Nephron (organoid): ENCODE results near the gene HCN2.
A peak's percentile ranks its signal among the peaks of the same experiment; 100 is the strongest.

Source experiments
- H3K27ac Mint-ChIP-seq, 3 experiments: 2 replicates each; pipeline ENCODE4 v1.8.0; 2020; ENCODE audit warnings: mixed read lengths in 3 of 3, mild to moderate bottlenecking in 2 of 3, moderate library complexity in 1 of 3
- H3K27me3 Mint-ChIP-seq: 2 replicates; pipeline ENCODE4 v1.8.0; 2021; ENCODE audit warnings: low read depth, mild to moderate bottlenecking, moderate library complexity, mixed read lengths
- H3K36me3 Mint-ChIP-seq: 2 replicates; pipeline ENCODE4 v1.8.0; 2020; ENCODE audit warnings: low read depth, mixed read lengths
- H3K4me1 Mint-ChIP-seq: 2 replicates; pipeline ENCODE4 v1.8.0; 2020; ENCODE audit warnings: mixed read lengths
- H3K4me3 Mint-ChIP-seq, 3 experiments: 2 replicates each; pipeline ENCODE4 v1.8.0; 2020; ENCODE audit warnings: mild to moderate bottlenecking in 3 of 3, mixed read lengths in 3 of 3, moderate library complexity in 2 of 3
- H3K9me3 Mint-ChIP-seq: 2 replicates; pipeline ENCODE4 v1.8.0; 2020; ENCODE audit warnings: mixed read lengths
- CTCF ChIP-seq, 3 experiments: fragments of 200-600 bp; sonication (generic); IDR thresholded peaks; one replicate each; pipeline ENCODE4 v1.5.0; 2021; ENCODE audit warnings: antibody characterized with exemption in 3 of 3; ENCODE audit not compliant: unreplicated experiment in 3 of 3

HCN2 gene

GRCh38 chr19:610071-610800 is 20.6 kb downstream of the HCN2 start:
- Mint-ChIP-seq H3K36me3 (peaks cover 20% of the 10 kb centered on the region), H3K27me3 (no peaks in the 10 kb centered on the region), H3K4me1 (peaks cover 11% of the 10 kb centered on the region), H3K4me3 (no peak overlapping the region), H3K27ac (peak overlapping the region in 2 of 3 experiments; percentile 79 to 92), H3K9me3 (no peaks in the 10 kb centered on the region)
- no peak for TF ChIP-seq CTCF (IDR thresholded peaks at IDR 0.05; ENCODE audit: unreplicated experiment in 3 of 3)

GRCh38 chr19:610801-611480 is 21.3 kb downstream of the HCN2 start:
- Mint-ChIP-seq H3K27me3 (no peaks in the 10 kb centered on the region), H3K4me3 (peak overlapping the region; percentile 22 to 33 (median 28)), H3K36me3 (peaks cover 24% of the 10 kb centered on the region), H3K4me1 (peaks cover 11% of the 10 kb centered on the region), H3K9me3 (no peaks in the 10 kb centered on the region), H3K27ac (peak overlapping the region; percentile 79 to 92 (median 84))
- no peak for TF ChIP-seq CTCF (IDR thresholded peaks at IDR 0.05; ENCODE audit: unreplicated experiment in 3 of 3)

- no peak overlapping the region for H3K4me3 Mint-ChIP-seq
Measured at GRCh38 chr19:611481-611868, 21.8 kb downstream of the HCN2 start.

GRCh38 chr19:612941-613340 is 23.3 kb downstream of the HCN2 start:
- TF ChIP-seq CTCF (IDR thresholded peaks at IDR 0.05; ENCODE audit: unreplicated experiment in 3 of 3), result no peak
- H3K9me3 Mint-ChIP-seq, result no peaks in the 10 kb centered on the region
- no peaks in the 10 kb centered on the region for H3K27me3 Mint-ChIP-seq
- H3K36me3 Mint-ChIP-seq, result peaks cover 24% of the 10 kb centered on the region
- H3K4me1 Mint-ChIP-seq, result peaks cover 11% of the 10 kb centered on the region
- no peak overlapping the region for H3K4me3 Mint-ChIP-seq
- no peak overlapping the region for H3K27ac Mint-ChIP-seq

More at GRCh38 chr19:611481-611868, 21.8 kb downstream of the HCN2 start:
- Mint-ChIP-seq H3K9me3 (no peaks in the 10 kb centered on the region), H3K36me3 (peaks cover 24% of the 10 kb centered on the region), H3K27me3 (no peaks in the 10 kb centered on the region), H3K4me1 (peaks cover 11% of the 10 kb centered on the region), H3K27ac (peak overlapping the region; percentile 52 to 92 (median 79))
- no peak for TF ChIP-seq CTCF (IDR thresholded peaks at IDR 0.05; ENCODE audit: unreplicated experiment in 3 of 3)

GRCh38 chr19:613732-614567 is 24.3 kb downstream of the HCN2 start:
- Mint-ChIP-seq H3K9me3 (no peaks in the 10 kb centered on the region), H3K27me3 (no peaks in the 10 kb centered on the region), H3K4me3 (no peak overlapping the region), H3K36me3 (peaks cover 29% of the 10 kb centered on the region), H3K27ac (no peak overlapping the region), H3K4me1 (peaks cover 11% of the 10 kb centered on the region)
- TF ChIP-seq CTCF (IDR thresholded peaks at IDR 0.05; ENCODE audit: unreplicated experiment in 3 of 3), result no peak
